NB4 (cell line): ENCODE data around the gene PVR.
A peak's percentile ranks its signal among the peaks of the same experiment; 100 is the strongest.
"Not testable (repeated sequence)": the region's sequence is repeated elsewhere in the genome, so short reads cannot be mapped to it uniquely, and the experiment has no call there.

Experiments
- DNase-seq: peaks from one replicate; pipeline ENCODE4 v3.0.0; 2010; ENCODE audit warnings: low read depth
- H3K4me3 ChIP-seq: one replicate; pipeline ENCODE4 v1.5.1; 2011; ENCODE audit warnings: mild to moderate bottlenecking, low read depth, low read length, moderate library complexity
- CTCF ChIP-seq: IDR thresholded peaks from one replicate; pipeline ENCODE4 v1.5.1; 2012; ENCODE audit warnings: low read depth, low read length
- MAX ChIP-seq: IDR thresholded peaks from 2 replicates; pipeline ENCODE4 v1.6.1; 2011; ENCODE audit warnings: low read depth, low read length
- MYC ChIP-seq: IDR thresholded peaks from 2 replicates; pipeline ENCODE4 v1.6.1; 2011; ENCODE audit warnings: low read depth, low read length
- POLR2A ChIP-seq: IDR thresholded peaks from 2 replicates; pipeline ENCODE4 v1.6.1; 2011; ENCODE audit warnings: mild to moderate bottlenecking; ENCODE audit not compliant: insufficient read length; ENCODE audit errors: extremely low read depth

Gene PVR

GRCh38 chr19:44607917-44608316 is 35.8 kb upstream of the PVR start:
- no peak for TF ChIP-seq CTCF
- no peak for TF ChIP-seq MYC
- TF ChIP-seq POLR2A = no peak
- TF ChIP-seq MAX = no peak
- DNase-seq = no peak
- no peak overlapping the region for H3K4me3 ChIP-seq

GRCh38 chr19:44608391-44608821 is 35.3 kb upstream of the PVR start:
- H3K4me3 ChIP-seq = no peak overlapping the region
- TF ChIP-seq MAX (no peak), CTCF (no peak), MYC (no peak)
- DNase-seq = no peak

- no peak for TF ChIP-seq POLR2A
- TF ChIP-seq CTCF = no peak
- no peak for TF ChIP-seq MAX
- TF ChIP-seq MYC = no peak
- no peak overlapping the region for H3K4me3 ChIP-seq
- DNase-seq = no peak
These were observed 34.5 kb upstream of the PVR start for GRCh38 chr19:44609219-44609618.

GRCh38 chr19:44610497-44610896 is 33.2 kb upstream of the PVR start:
- not testable (repeated sequence) for H3K4me3 ChIP-seq
- peak; percentile 54 for DNase-seq
- TF ChIP-seq CTCF = peak; percentile 44

GRCh38 chr19:44611812-44612295 is 31.9 kb upstream of the PVR start:
- H3K4me3 ChIP-seq = no peak overlapping the region
- TF ChIP-seq POLR2A (no peak), MYC (no peak), MAX (no peak), CTCF (no peak)
- no peak for DNase-seq
